Activated CD8-positive, alpha-beta T cell treated with anti-CD3 and anti-CD28 coated beads for 36 hours (primary cell): ENCODE measurements around the gene CAV1. TPM values are rescaled to one million over a fixed set of nuclear protein-coding genes. Genes with fewer than 3 reads are reported as not detected.

ENCODE experiments used
- ATAC-seq: fragments of 200-7000 bp; cut with Tn5 transposase; one replicate; pipeline ENCODE4 v1.10.0; 2021; ENCODE audit warnings: mild to moderate bottlenecking, moderate library complexity
- CTCF ChIA-PET: fragments of 350-600 bp; sonication (Branson Sonifier 250); formaldehyde crosslinking; loops from one replicate; lab custom pipeline; 2021; ENCODE audit warnings: antibody characterized with exemption; lab: Charles Lee
- POLR2A ChIA-PET: fragments of 350-600 bp; sonication (Branson Sonifier 250); formaldehyde crosslinking; loops from one replicate; lab custom pipeline; 2021; ENCODE audit warnings: antibody characterized with exemption; lab: Charles Lee
- DNase-seq: peaks from one replicate; pipeline ENCODE4 v3.0.0-alpha.2; 2020
- H3K27ac Mint-ChIP-seq: one replicate; pipeline ENCODE4 v1.8.0; 2021; ENCODE audit warnings: mild to moderate bottlenecking, mixed read lengths
- H3K27me3 Mint-ChIP-seq: one replicate; pipeline ENCODE4 v1.8.0; 2021; ENCODE audit warnings: mixed read lengths
- H3K36me3 Mint-ChIP-seq: one replicate; pipeline ENCODE4 v1.8.0; 2021; ENCODE audit warnings: low read depth, mixed read lengths
- H3K4me1 Mint-ChIP-seq: one replicate; pipeline ENCODE4 v1.8.0; 2021; ENCODE audit warnings: low read depth, mixed read lengths
- H3K4me3 Mint-ChIP-seq: one replicate; pipeline ENCODE4 v1.8.0; 2021; ENCODE audit warnings: mild to moderate bottlenecking, moderate library complexity, mixed read lengths
- H3K9me3 Mint-ChIP-seq: one replicate; pipeline ENCODE4 v1.8.0; 2021; ENCODE audit warnings: mixed read lengths
- intact Hi-C: fragments of 100-400 bp; cut with micrococcal nuclease; formaldehyde crosslinking; loops from one replicate; pipeline ENCODE4 v1.10.0; 2022
- total RNA-seq, 2 experiments: library from RNA; stranded (reverse); gene quantifications; one replicate each; pipeline ENCODE4 v1.2.3, GENCODE V29; 2021
- TF ChIP-seq, protein P1 (sequence below): fragments of 200-600 bp; IDR thresholded peaks from one replicate; pipeline ENCODE4 v1.8.0; 2022; ENCODE audit warnings: antibody characterized with exemption, mild to moderate bottlenecking

Gene CAV1
- total RNA-seq, 2 experiments from 2014 or later, result 0.18 to 0.74 TPM

DNA sequence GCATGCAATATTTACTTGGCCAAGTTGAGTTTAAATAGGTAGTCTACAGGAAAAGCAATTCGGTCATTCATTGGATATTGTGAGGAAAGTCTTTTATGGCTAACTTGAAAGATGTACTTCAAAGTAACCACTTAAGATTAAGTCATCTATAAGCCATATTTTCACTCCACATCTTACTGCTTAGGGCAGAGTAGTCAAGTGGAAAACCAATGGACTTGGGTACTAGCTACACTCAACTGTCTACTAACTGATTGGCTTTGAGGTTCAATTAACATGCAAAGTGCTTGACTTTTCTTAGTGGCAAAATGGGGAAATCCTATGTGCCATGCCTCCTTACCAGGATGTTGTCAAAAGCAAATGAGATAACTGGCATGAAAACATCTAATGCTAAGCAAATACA lies 51.0 kb downstream of the CAV1 start:
- POLR2A ChIA-PET, result interaction anchor here (0.6 kb wide), 1 partner anchor 42 kb away, joined by 4 read pairs; no protein-coding TSS in a partner anchor
- CTCF ChIA-PET, result interaction anchor here (1.1 to 1.3 kb wide), 2 partner anchors 16 to 49 kb away, joined by 3 to 4 read pairs; no protein-coding TSS in a partner anchor
- Mint-ChIP-seq H3K9me3 (no peaks in the 10 kb centered on the region), H3K27ac (no peak overlapping the region), H3K36me3 (no peaks in the 10 kb centered on the region), H3K27me3 (peaks cover 8% of the 10 kb centered on the region), H3K4me3 (no peak overlapping the region), H3K4me1 (peaks cover 16% of the 10 kb centered on the region)
- intact Hi-C loops, result no loop called here
- ATAC-seq (no peak), DNase-seq (no peak)
- TF ChIP-seq, protein P1, sequence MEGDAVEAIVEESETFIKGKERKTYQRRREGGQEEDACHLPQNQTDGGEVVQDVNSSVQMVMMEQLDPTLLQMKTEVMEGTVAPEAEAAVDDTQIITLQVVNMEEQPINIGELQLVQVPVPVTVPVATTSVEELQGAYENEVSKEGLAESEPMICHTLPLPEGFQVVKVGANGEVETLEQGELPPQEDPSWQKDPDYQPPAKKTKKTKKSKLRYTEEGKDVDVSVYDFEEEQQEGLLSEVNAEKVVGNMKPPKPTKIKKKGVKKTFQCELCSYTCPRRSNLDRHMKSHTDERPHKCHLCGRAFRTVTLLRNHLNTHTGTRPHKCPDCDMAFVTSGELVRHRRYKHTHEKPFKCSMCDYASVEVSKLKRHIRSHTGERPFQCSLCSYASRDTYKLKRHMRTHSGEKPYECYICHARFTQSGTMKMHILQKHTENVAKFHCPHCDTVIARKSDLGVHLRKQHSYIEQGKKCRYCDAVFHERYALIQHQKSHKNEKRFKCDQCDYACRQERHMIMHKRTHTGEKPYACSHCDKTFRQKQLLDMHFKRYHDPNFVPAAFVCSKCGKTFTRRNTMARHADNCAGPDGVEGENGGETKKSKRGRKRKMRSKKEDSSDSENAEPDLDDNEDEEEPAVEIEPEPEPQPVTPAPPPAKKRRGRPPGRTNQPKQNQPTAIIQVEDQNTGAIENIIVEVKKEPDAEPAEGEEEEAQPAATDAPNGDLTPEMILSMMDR, result no peak

DNA sequence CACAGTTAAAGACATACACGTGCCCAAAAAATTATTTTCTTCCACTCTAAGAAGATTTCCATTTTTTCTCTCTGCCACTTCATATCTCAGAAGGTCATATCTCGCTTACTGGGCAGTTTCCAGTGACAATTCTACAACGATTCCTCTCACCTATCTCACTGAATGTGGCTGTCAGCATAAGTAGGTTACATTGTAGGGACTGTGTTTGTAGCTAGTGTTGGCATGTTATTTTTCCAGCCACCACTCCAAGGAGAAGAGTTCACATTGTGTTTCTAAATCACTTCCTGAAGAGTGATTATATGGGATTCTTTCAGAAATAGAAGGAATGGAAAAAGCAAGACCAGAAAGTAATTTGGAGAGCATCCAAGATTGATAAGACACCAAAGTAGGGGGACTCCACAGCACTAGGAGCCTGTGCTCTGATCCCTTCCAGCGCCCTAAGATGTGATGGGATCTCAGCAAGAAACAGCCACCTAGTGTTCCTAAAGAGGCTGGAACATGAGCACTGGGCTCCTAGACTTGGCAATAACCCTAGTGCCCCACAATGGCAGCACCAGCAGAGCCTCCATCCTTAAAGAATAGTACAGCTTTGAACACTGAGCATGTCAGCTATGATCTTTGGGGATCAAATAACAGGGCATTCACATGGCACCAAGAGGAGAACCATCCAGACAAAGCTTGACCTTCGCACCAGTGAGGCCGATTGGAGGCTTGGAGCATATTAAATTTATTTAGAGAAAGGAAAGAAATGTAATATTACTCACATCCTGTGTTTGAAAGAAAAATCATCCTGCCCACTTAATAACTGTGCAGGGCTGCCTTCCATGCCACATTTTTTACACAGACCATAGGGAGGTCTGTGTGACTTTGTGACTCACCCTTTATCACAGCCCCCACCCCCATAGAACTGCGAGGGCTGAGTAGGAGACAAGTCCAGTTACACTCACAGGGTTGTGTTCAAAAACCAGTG lies 51.8 kb downstream of the CAV1 start:
- Mint-ChIP-seq H3K9me3 (no peaks in the 10 kb centered on the region), H3K4me1 (peaks cover 16% of the 10 kb centered on the region), H3K27me3 (peaks cover 8% of the 10 kb centered on the region), H3K36me3 (no peaks in the 10 kb centered on the region), H3K4me3 (no peak overlapping the region), H3K27ac (peak overlapping the region; percentile 78)
- ATAC-seq (peak; percentile 93), DNase-seq (peak; percentile 73)
- ChIA-PET POLR2A (no interaction called here), CTCF (interaction anchor here (0.6 to 2.2 kb wide), 6 partner anchors 14 to 396 kb away, joined by 3 to 14 read pairs (median 4); no protein-coding TSS in a partner anchor)
- TF ChIP-seq, protein P1, result no peak
- intact Hi-C loops, result no loop called here

DNA sequence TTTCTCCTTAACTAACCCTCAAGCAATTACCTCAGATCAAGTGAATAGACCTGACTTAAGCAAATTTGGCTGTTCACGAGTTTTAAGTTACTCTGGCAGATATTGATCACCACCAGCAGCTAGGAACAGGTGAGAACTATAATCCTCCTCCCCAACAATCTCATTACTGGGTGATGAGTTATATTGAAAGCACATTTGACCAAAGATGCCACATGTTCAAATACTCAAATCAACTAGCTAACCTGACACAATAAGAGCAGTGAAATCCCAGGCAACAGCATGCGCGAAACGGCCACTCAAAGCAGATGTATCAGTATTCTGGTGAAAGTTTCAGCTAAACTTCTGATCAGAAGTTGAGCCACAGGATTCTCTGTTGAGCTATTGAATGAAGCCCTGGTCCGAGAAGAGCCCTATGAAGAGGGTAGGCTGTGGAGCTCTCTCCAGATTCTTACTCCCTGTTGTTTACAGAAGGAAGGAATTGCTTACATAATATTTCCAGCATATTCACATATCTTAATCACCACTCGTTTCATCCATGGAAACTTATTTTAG lies 52.6 kb downstream of the CAV1 start:
- no peaks in the 10 kb centered on the region for H3K36me3 Mint-ChIP-seq
- H3K27ac Mint-ChIP-seq, result peak overlapping the region; percentile 78
- peaks cover 18% of the 10 kb centered on the region for H3K4me1 Mint-ChIP-seq
- H3K9me3 Mint-ChIP-seq, result no peaks in the 10 kb centered on the region
- no peak overlapping the region for H3K4me3 Mint-ChIP-seq
- peak; percentile 53 for DNase-seq
- TF ChIP-seq, protein P1, result no peak
- ChIA-PET CTCF (interaction anchor here (1.0 to 2.2 kb wide), 3 partner anchors 14 to 397 kb away, joined by 3 to 14 read pairs (median 4); no protein-coding TSS in a partner anchor), POLR2A (no interaction called here)
- peak; percentile 76 for ATAC-seq
- peaks cover 5% of the 10 kb centered on the region for H3K27me3 Mint-ChIP-seq
- intact Hi-C loops, result no loop called here

DNA sequence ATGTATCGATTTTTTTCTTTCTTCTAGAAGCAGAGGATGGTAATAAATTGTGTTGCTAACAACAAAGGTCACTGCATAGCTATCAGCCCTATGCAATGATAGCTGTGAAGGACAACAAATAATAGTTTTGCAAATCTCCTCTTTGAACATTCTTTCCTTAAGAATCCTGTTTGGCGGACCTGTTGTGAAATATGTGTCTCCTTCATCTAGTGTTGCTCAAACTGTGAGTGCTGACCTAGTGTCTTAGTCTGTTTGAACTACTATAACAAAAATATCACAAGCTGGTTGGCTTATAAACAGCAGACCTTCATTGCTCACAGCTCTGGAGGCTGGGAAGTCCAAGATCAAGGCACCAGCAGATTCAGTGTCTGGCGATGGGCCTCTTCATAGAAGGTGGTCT lies 53.7 kb downstream of the CAV1 start:
- ChIA-PET CTCF (interaction anchor here (1.2 to 2.2 kb wide), 2 partner anchors 8 to 13 kb away, joined by 3 to 14 read pairs; no protein-coding TSS in a partner anchor), POLR2A (no interaction called here)
- no peak for DNase-seq
- intact Hi-C loops, result no loop called here
- no peak overlapping the region for H3K4me3 Mint-ChIP-seq
- TF ChIP-seq, protein P1, result no peak
- no peak overlapping the region for H3K27ac Mint-ChIP-seq
- peaks cover 3% of the 10 kb centered on the region for H3K27me3 Mint-ChIP-seq
- H3K36me3 Mint-ChIP-seq, result no peaks in the 10 kb centered on the region
- no peaks in the 10 kb centered on the region for H3K9me3 Mint-ChIP-seq
- peaks cover 28% of the 10 kb centered on the region for H3K4me1 Mint-ChIP-seq
- no peak for ATAC-seq
